Parathyroid adenoma (tissue), 2 donors: ENCODE data around the gene ARSK.
"Not testable (repeated sequence)": the region's sequence is repeated elsewhere in the genome, so short reads cannot be mapped to it uniquely, and the experiment has no call there.

Source experiments
- H2AFZ ChIP-seq: fragments of 300-600 bp; sonication (generic); one replicate; pipeline ENCODE4 v1.7.0; 2017; ENCODE audit warnings: antibody characterized with exemption, mild to moderate bottlenecking
- H3K27ac ChIP-seq: fragments of 300-600 bp; sonication (generic); one replicate; pipeline ENCODE4 v1.7.0; 2017
- H3K27me3 ChIP-seq: fragments of 300-600 bp; sonication (generic); one replicate; pipeline ENCODE4 v1.7.0; 2017; ENCODE audit warnings: low read length; ENCODE audit not compliant: control insufficient read depth, insufficient read depth
- H3K36me3 ChIP-seq: fragments of 300-600 bp; sonication (generic); one replicate; pipeline ENCODE4 v1.7.0; 2017; ENCODE audit warnings: low read length; ENCODE audit not compliant: control insufficient read depth, insufficient read depth
- H3K4me1 ChIP-seq: fragments of 300-600 bp; sonication (generic); one replicate; pipeline ENCODE4 v1.7.0; 2017; ENCODE audit warnings: control low read depth
- H3K4me2 ChIP-seq: fragments of 300-600 bp; sonication (generic); one replicate; pipeline ENCODE4 v1.7.0; 2017; ENCODE audit warnings: low read length
- H3K4me3 ChIP-seq: fragments of 300-600 bp; sonication (generic); one replicate; pipeline ENCODE4 v1.7.0; 2017; ENCODE audit warnings: low read depth, low read length
- H3K79me2 ChIP-seq: fragments of 300-600 bp; sonication (generic); one replicate; pipeline ENCODE4 v1.7.0; 2017; ENCODE audit warnings: control low read depth
- H3K9ac ChIP-seq: fragments of 300-600 bp; sonication (generic); one replicate; pipeline ENCODE4 v1.7.0; 2017; ENCODE audit warnings: mild to moderate bottlenecking
- H3K9me3 ChIP-seq: fragments of 300-600 bp; sonication (generic); one replicate; pipeline ENCODE4 v1.7.0; 2017; ENCODE audit warnings: low read length; ENCODE audit not compliant: control insufficient read depth
- TF ChIP-seq, protein P1 (sequence below): fragments of 300-600 bp; sonication (generic); IDR thresholded peaks from one replicate; pipeline ENCODE4 v1.7.0; 2017; ENCODE audit warnings: antibody characterized with exemption, mild to moderate bottlenecking
- donor health status: primary hyperparathyroidism.

Gene ARSK

DNA sequence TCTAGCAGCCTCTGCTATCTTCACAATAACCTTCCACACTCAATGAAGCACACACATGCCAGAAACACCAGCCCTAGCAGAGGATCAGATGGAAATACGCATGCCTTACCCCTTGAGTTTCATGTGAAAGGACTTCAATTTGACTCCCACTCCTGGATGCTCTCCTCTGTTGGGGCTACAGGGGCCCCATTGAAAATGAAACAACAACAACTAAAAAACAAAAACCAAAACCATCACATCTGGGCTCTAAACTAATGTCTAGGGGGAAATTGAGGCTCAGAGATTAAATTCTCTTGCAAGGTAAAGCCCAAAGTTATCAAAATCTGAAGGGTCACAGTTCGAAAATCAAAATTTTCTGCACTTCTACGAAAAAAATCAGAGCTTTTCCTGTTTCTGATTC is 83.7 kb downstream of the ARSK start:
- TF ChIP-seq, protein P1, sequence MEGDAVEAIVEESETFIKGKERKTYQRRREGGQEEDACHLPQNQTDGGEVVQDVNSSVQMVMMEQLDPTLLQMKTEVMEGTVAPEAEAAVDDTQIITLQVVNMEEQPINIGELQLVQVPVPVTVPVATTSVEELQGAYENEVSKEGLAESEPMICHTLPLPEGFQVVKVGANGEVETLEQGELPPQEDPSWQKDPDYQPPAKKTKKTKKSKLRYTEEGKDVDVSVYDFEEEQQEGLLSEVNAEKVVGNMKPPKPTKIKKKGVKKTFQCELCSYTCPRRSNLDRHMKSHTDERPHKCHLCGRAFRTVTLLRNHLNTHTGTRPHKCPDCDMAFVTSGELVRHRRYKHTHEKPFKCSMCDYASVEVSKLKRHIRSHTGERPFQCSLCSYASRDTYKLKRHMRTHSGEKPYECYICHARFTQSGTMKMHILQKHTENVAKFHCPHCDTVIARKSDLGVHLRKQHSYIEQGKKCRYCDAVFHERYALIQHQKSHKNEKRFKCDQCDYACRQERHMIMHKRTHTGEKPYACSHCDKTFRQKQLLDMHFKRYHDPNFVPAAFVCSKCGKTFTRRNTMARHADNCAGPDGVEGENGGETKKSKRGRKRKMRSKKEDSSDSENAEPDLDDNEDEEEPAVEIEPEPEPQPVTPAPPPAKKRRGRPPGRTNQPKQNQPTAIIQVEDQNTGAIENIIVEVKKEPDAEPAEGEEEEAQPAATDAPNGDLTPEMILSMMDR: no peak

DNA sequence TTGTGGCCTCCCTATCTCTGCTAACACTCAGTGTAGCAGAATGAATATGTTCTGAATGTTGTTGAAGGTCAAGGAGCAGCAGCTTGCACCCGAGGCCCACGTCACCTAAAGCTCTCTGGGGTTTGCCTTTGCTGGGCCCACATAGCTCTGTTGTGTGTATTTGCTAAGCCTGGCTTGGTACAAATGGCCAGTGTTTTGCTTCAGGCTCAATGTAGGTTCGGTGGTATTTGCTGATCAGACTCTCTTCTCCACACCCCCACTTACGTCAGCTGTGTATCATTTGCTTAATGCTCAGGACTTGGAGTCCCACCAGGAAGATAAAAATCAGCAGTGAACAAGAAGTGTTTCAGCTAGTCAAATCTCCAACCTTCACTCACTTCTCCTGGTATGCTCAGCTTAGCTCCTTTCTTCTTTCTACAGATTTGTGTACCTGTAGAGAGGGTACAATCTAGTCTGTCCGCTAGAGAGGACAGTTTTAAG is 86.9 kb downstream of the ARSK start:
- H3K27ac ChIP-seq: peak overlapping the region; percentile 92

More for the DNA sequence above, 83.7 kb downstream of the ARSK start:
- H3K9ac ChIP-seq: no peak overlapping the region
- H2AFZ ChIP-seq: no peak overlapping the region
- H3K4me2 ChIP-seq: no peak overlapping the region
- H3K9me3 ChIP-seq: no peaks in the 10 kb centered on the region
- no peaks in the 10 kb centered on the region for H3K27me3 ChIP-seq
- no peak overlapping the region for H3K4me3 ChIP-seq
- H3K4me1 ChIP-seq: peaks cover 13% of the 10 kb centered on the region
- no peaks in the 10 kb centered on the region for H3K79me2 ChIP-seq
- no peak overlapping the region for H3K27ac ChIP-seq
- H3K36me3 ChIP-seq: no peaks in the 10 kb centered on the region

GRCh38 chr5:95643152-95643551 is 88.3 kb downstream of the ARSK start:
- H3K4me3 ChIP-seq: no peak overlapping the region
- H3K27me3 ChIP-seq: no peaks in the 10 kb centered on the region
- H3K27ac ChIP-seq: no peak overlapping the region
- no peaks in the 10 kb centered on the region for H3K9me3 ChIP-seq
- no peak overlapping the region for H3K9ac ChIP-seq
- no peaks in the 10 kb centered on the region for H3K79me2 ChIP-seq
- peaks cover 17% of the 10 kb centered on the region for H3K4me1 ChIP-seq
- H3K36me3 ChIP-seq: no peaks in the 10 kb centered on the region
- no peak overlapping the region for H2AFZ ChIP-seq
- TF ChIP-seq, protein P1: no peak
- H3K4me2 ChIP-seq: no peak overlapping the region

More for the DNA sequence above, 86.9 kb downstream of the ARSK start:
- no peaks in the 10 kb centered on the region for H3K36me3 ChIP-seq
- H3K27me3 ChIP-seq: no peaks in the 10 kb centered on the region
- H3K9ac ChIP-seq: no peak overlapping the region
- H3K4me2 ChIP-seq: peak overlapping the region; percentile 40
- H3K79me2 ChIP-seq: no peaks in the 10 kb centered on the region
- H3K4me3 ChIP-seq: peak overlapping the region; percentile 8
- peak overlapping the region; percentile 78 for H2AFZ ChIP-seq
- TF ChIP-seq, protein P1: no peak
- no peaks in the 10 kb centered on the region for H3K9me3 ChIP-seq
- peaks cover 13% of the 10 kb centered on the region for H3K4me1 ChIP-seq

DNA sequence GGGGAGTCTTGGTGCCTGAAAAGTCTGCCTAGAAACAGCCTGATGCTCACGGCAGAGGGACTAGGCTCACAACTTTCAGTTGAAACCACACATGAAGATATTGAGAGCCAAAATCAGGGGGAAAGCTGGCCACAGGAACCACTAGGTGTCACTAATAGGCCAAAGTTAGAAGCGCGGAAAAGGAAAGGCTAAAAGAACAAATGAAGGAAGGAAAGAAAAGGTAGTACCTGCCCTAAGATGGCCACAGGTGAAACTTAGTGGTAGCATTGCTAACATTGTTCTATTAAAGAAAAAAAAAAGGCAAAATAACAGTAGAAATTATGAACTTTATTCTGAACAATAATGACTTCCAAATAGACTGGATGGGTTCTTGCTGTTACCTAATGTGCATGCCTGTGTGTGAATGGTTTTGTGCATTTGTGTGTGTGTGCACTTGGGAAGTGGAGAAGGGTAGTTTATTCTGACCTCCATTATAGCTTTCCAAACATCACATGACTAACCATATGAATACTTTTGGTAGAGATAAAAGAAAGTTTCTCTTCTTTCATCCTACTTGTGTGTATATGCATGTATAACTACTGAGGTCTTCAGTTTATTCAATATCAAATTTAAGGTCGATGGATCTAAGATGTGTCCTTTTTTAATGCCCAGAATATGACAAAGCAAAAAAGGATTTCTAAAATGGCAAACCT is 89.6 kb downstream of the ARSK start:
- no peak overlapping the region for H3K4me2 ChIP-seq
- H3K9me3 ChIP-seq: no peaks in the 10 kb centered on the region
- no peaks in the 10 kb centered on the region for H3K27me3 ChIP-seq
- no peak overlapping the region for H3K4me3 ChIP-seq
- H3K4me1 ChIP-seq: peaks cover 17% of the 10 kb centered on the region
- H3K36me3 ChIP-seq: no peaks in the 10 kb centered on the region
- H2AFZ ChIP-seq: peak overlapping the region; percentile 68
- peak overlapping the region; percentile 20 for H3K27ac ChIP-seq
- no peak overlapping the region for H3K9ac ChIP-seq
- no peaks in the 10 kb centered on the region for H3K79me2 ChIP-seq
- TF ChIP-seq, protein P1: peak; percentile 70

DNA sequence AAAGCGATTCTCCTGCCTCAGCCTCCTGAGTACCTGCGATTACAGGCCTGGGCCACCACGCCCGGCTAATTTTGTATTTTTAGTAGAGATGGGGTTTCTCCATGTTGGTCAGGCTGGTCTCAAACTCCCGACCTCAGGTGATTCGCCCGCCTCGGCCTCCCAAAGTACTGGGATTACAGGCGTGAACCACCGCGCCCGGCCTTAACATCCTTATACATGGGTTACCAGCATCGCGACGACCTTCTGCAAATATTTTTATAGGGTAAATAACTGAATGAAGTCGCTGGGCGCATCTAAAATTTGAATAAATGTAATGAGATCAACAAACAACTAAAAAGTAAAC is 91.3 kb downstream of the ARSK start:
- Histone ChIP-seq H2AFZ (peak overlapping the region; percentile 95), H3K27ac (peak overlapping the region; percentile 97), H3K4me3 (peak overlapping the region; percentile 70)

More for the DNA sequence above, 91.3 kb downstream of the ARSK start:
- peaks cover 16% of the 10 kb centered on the region for H3K4me1 ChIP-seq
- not testable (repeated sequence) for H3K36me3 ChIP-seq, H3K9ac ChIP-seq, H3K27me3 ChIP-seq, H3K79me2 ChIP-seq, H3K9me3 ChIP-seq
- H3K4me2 ChIP-seq: peak overlapping the region; percentile 84
